H1 (cell line): ENCODE results near the gene PTPN18.

Source experiments
- BACH1 ChIP-seq: IDR thresholded peaks from 2 replicates; pipeline ENCODE4 v1.6.1; 2012; ENCODE audit warnings: low read length, improper control_type of control experiment
- CREB1 ChIP-seq: IDR thresholded peaks from 2 replicates; pipeline ENCODE4 v1.6.1; 2012; ENCODE audit warnings: inconsistent platforms
- EGR1 ChIP-seq: IDR thresholded peaks from 2 replicates; pipeline ENCODE4 v1.6.1; 2011; ENCODE audit warnings: low read depth, low read length, borderline replicate concordance
- EZH2 ChIP-seq: fragments of 200-600 bp; sonication (generic); IDR thresholded peaks from 2 replicates; pipeline ENCODE4 v1.7.1; 2012; ENCODE audit warnings: low read depth, mild to moderate bottlenecking, moderate library complexity, low read length, inconsistent platforms; ENCODE audit not compliant: severe bottlenecking
- GABPA ChIP-seq: IDR thresholded peaks from 2 replicates; pipeline ENCODE4 v1.6.1; 2011; ENCODE audit warnings: mild to moderate bottlenecking, low read length, moderate library complexity, borderline replicate concordance; ENCODE audit not compliant: insufficient read depth
- POLR2AphosphoS5 ChIP-seq: IDR thresholded peaks from 2 replicates; pipeline ENCODE4 v1.6.1; 2011; ENCODE audit warnings: low read depth, low read length
- RNF2 ChIP-seq: fragments of 200-900, 300-1000 bp; sonication (generic); IDR thresholded peaks from 2 replicates; pipeline ENCODE4 v1.7.1; 2016; ENCODE audit warnings: borderline replicate concordance, low read depth, mild to moderate bottlenecking, antibody characterized with exemption, low read length; ENCODE audit not compliant: poor library complexity, severe bottlenecking; ENCODE audit errors: missing control alignments
- SIN3A ChIP-seq, 2 experiments: IDR thresholded peaks in 1 of 2; conservative IDR thresholded peaks in 1 of 2; 2 replicates each; pipeline ENCODE4 v1.6.1; 2011 to 2012; ENCODE audit warnings: low read length in 2 of 2, improper control_type of control experiment in 1 of 2, low read depth in 1 of 2, mild to moderate bottlenecking in 1 of 2
- TAF1 ChIP-seq: IDR thresholded peaks from 2 replicates; pipeline ENCODE4 v1.6.1; 2011; ENCODE audit warnings: mild to moderate bottlenecking, low read depth, low read length
- TF ChIP-seq, protein P1 (sequence below), 3 experiments: IDR thresholded peaks; 1 replicate in 2 of 3; 2 replicates in 1 of 3; pipeline versions ENCODE4 v1.5.1 to v1.6.1; 2011; ENCODE audit warnings: low read length in 3 of 3, mild to moderate bottlenecking in 3 of 3, inconsistent platforms in 2 of 3, low read depth in 1 of 3, moderate library complexity in 1 of 3; ENCODE audit not compliant: insufficient read depth in 1 of 3; ENCODE audit errors: control extremely low read depth in 1 of 3
- TF ChIP-seq, protein P2 (sequence below): IDR thresholded peaks from 2 replicates; pipeline ENCODE4 v1.6.1; 2011; ENCODE audit warnings: low read depth, mild to moderate bottlenecking, low read length; ENCODE audit not compliant: insufficient read depth

DNA sequence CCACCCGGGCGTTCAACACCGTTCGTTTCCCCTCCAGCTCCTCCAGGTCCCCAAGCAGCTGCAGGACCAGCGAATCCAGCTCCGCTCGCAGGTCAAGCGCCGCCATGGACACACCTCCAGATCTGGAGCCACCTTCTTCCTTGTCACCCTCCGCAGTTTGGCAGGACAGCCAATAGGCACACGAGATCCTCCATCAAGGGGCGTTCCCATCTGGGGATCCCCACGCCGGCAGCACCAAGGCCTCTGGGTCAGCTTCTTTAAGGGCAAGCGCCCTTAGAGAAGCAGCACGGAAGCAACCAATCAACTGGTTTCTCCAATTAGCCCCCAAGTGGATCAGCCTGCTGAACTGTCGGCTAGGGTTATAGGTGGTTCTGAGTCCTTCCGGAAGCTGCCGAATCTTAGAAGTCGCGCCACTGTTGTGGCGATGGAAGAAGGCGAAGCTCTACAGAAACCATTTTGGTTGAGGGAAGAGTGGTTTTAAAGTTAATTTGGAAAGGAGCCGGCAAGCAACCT is 13.8 kb upstream of the PTPN18 start:
- TF ChIP-seq EGR1 (no peak), CREB1 (no peak; the same call in 1 of the 2 replicates), RNF2 (no peak), EZH2 (no peak), GABPA (no peak), BACH1 (no peak), SIN3A (conservative IDR thresholded peaks at IDR 0.05 in 1 of 2, IDR thresholded peaks at IDR 0.05 in 1 of 2; ENCODE audit: low read depth in 1 of 2, low read length in 2 of 2) (peak in 1 of 2 experiments; percentile 56; a peak in 2 of 4 replicates), TAF1 (peak; percentile 77), POLR2AphosphoS5 (no peak; the same call in none of the 2 replicates)
- TF ChIP-seq, protein P1, sequence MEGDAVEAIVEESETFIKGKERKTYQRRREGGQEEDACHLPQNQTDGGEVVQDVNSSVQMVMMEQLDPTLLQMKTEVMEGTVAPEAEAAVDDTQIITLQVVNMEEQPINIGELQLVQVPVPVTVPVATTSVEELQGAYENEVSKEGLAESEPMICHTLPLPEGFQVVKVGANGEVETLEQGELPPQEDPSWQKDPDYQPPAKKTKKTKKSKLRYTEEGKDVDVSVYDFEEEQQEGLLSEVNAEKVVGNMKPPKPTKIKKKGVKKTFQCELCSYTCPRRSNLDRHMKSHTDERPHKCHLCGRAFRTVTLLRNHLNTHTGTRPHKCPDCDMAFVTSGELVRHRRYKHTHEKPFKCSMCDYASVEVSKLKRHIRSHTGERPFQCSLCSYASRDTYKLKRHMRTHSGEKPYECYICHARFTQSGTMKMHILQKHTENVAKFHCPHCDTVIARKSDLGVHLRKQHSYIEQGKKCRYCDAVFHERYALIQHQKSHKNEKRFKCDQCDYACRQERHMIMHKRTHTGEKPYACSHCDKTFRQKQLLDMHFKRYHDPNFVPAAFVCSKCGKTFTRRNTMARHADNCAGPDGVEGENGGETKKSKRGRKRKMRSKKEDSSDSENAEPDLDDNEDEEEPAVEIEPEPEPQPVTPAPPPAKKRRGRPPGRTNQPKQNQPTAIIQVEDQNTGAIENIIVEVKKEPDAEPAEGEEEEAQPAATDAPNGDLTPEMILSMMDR (IDR thresholded peaks at IDR 0.05; ENCODE audit: control extremely low read depth in 1 of 3, insufficient read depth in 1 of 3, low read depth in 1 of 3, low read length in 3 of 3), result no peak
- TF ChIP-seq, protein P2, sequence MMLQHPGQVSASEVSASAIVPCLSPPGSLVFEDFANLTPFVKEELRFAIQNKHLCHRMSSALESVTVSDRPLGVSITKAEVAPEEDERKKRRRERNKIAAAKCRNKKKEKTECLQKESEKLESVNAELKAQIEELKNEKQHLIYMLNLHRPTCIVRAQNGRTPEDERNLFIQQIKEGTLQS, result no peak
